HG03521 (cell line): Measurements from ENCODE around the gene KCNIP2.
"Not testable (repeated sequence)": the region's sequence is repeated elsewhere in the genome, so short reads cannot be mapped to it uniquely, and the experiment has no call there.

ENCODE experiments used
- ATAC-seq: cut with Tn5 transposase; IDR thresholded peaks from one replicate; pipeline ENCODE4 v1.9.1; 2021; ENCODE audit warnings: mild to moderate bottlenecking, moderate library complexity; ENCODE audit not compliant: unreplicated experiment

The KCNIP2 gene

DNA sequence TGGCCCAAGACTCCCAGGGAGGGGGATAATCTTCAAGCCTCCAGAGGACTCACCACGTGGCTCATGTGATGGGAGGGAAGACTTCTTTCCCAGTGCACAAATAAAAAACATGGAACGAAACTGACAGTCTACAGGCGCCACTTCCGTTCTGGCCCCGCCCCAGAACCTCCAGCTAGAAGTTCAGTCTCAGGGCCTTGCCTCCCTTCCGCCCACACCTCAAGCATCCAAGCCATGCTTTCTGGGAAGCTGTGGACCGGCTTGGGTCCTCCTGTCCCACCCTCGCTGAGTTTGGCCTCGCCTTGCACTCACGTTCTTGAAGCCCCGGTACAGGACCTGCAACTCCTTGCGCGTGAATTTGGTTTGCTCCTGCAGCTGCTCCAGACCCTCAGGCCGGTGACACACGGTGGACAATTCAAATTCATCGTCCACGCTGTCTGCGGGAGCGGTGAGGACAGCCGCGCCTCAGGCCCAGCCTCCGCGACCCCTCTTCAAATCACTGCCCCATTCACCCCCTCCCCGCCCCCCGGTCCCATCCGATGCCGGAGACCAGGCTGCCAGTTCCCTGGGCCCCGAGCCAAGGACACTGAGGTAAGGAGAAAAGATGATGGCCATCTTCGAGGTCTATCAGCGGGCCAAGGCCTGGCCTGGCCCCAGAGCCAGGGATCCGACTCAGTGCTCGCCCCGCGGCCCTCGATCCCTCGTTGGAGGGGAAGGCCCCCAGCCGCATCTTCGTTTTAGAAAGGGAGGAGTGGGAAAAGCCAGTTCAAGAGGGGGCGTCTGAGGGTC lies 14.6 kb downstream of the KCNIP2 start:
- no peak for ATAC-seq

DNA sequence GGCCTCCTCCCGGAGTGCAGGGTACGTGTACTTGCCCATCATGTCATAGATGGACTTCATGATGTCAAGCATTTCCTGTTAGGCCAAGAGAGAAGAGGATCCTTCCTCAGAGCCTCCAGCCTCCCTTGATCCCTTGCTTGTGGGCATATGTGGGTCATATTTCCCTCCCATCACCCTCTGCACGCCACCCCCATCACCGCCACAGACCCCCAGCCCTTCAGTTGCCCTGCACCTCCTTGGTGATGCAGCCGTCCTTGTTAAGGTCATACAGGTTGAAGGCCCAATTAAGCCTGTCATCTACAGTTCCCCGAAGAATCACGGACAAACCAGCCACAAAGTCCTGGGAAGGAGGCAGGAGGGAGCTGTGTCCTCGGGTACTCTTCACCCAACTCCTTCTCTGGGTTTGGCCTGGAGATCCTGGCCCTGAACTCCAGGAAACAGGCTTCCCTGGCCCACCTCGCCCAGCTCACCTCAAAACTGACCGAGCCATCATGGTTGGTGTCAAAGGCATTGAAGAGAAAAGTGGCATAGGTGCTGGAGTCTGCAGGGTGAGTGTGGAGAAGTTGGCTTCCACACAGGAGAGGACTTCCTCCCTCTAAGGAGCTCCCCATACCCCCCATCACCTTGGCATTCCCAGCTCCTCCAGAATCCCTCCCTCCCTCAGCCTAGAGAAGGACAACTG lies 15.5 kb downstream of the KCNIP2 start:
- ATAC-seq: no peak

DNA sequence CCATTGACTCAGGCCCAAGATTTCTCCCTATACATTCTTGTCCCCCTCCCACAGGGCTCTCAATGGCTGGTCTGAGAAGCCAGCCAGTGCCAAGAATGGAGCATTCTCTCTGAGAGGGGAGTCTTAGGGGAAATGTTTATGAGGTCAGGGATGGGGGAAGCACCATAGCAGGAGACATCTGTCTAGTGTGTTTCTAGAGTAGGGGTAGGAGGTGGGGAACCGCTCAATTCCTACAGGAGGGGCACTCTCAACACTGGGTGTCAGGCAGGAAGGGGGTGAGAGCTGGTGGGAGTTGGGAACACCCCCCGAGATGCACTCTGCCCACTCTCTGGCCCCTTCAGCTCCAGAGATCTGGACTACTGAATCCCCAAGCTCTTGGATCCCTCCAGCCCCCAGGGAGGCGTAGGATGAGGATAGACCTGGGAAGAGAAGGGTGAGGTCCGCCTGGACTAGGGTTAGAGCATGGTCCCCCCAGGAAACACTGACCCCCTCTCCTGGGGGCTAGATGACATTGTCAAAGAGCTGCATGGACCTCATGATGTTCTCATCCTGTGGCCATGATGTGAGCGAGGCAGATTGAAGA lies 16.7 kb downstream of the KCNIP2 start:
- ATAC-seq: no peak

DNA sequence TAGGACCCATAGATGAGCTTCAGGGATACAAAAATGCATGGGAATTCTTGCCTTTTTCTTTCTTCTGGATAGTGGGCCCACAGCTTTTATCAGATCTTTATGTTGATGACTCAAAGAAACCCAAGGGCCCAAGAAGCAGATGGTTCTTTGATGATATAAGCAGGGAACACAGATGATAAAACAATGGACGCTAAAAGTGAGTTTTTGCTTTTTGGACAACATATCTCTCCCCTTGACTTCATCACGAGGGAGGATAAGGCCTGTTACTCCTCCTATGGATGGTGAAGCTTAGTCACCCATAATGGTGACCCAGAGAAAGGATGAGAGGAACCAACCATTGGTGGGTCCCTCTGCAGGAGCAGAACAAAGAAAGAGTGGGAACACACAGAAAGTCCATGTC lies 18.9 kb downstream of the KCNIP2 start:
- no peak for ATAC-seq

DNA sequence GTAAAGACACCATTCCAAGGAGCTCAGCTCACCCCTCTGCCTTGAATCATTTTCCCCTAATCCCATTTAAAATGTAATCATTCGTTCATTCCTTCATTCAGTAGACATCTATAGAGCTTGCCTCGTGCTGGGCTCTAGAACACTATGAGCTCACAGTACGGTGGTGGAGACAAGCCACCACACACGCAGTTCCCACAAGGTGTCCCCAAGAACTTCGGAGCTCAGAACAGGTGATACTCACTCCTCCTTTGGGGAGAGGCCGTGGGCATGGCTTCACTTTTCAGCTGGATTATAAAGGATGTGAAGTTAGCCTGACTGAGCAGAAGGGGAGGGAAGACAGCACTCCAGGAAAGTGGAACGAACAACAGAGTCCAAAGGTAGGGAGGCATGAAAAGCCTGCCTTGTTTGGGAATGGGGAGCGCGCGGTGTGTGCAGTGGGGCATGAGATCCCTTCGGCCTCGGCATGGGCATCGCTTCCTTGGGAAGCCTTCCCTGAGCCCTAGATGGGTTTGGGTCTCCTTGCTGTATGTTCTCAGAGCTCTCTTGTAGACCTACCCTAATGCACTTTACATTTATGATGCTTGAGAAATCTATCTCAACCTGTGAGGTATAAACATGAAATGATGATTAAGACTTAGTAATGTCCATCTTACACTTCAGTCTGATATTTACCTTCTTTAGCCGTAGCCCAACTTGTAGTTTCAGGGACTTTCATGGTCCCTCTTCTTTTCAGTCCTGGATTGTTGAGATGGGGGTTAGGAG lies 24.5 kb downstream of the KCNIP2 start:
- peak; percentile 3 for ATAC-seq

DNA sequence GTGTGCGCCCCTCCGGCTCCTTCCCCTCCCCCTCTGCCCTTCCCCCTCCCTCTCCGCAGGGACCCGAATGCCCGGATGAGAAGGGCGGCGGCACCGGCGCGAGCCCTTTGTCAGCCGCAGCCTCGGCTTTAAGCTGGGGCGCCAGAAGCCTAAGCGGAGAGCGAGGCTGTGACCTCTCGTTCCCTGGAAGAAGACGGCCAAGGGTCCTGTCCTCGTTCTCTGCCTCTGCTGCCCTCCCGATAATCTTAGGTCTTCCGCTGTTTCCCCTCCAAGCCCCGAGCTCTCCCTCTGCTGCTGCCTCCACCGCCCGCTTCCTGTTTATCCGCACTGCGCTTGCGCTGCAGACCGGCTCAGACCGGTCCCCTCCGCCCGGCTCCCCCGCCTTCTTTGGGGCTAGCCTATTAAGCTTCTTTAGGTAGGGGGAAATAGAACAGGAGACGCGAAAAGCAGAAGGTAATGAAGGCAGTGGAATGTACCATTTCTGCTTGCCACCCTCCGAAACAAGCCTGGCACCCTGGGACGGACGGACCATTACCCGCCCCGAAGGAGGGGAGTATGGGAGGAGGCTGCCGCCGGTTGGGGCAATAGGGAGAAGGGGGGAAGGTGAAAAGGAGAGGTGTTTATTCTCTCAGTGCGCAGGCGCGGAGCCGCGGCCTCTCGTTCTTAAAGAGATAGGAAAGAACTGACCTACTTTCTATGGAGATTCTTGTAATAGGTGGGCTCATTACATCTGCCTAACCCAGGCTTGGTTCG lies 25.3 kb downstream of the KCNIP2 start, which contains the start of gene OGA:
TSS of gene OGA (minus strand) at position 326 of the 753 bp plus-strand sequence. CDS start 422 bp downstream, outside the sequence.
- ATAC-seq: peak; percentile 90

DNA sequence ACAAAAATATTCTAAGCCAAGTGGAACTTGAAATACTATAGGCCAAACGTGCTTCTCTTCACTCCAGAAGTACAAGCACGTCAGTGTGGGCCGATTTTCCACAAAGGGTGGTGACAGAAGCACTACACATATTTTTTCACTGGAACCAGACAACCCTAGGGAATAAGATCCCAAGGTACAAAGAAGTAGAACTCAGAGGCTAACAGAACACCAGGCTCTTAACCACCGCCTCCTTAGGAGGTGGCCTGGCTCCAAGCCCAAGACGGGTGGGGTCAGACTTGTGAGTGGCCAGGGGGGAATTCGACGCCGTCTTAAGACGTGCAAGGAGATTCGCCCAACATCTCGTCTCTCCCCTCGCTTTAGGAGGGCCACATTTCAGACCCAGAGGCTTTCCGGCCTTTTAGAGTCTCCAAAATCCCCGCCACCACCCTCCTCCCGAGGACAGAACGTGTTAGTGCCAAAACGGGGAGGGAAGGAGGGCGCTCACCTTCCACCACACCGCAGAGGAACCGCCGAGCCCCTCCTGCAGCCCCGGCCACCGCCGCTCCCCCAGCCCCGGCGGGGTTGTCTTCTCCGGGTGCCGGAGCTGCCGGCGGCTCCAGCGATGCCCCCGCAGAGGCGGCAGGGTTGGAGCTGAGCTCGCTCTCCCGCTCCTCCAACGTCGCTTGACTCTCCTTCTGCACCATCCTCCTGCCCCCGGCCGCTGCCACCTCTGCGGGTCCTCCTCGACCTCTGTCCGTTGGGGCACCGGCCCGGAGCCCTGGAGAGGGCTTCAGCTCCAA lies 26.1 kb downstream of the KCNIP2 start:
- ATAC-seq: no peak

DNA sequence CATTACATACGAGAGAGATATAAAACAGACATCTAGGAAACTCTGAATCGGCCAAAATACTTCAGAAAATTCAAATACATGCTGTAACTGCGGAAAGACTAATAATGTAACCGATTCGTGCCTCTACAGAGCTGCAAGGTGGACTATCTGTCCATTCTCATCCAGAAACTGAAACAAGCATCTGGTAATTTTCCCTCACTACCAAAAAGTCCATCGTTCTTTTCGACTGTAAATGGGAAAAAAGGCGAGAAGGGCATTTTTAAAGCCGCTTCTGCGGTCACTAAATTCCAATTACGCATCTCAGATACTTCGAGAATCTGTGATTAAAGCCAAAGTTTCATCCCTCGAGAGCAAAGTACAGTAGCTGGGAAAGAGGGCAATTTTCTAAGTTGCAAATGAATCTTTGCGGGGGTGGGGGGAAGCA lies 26.7 kb downstream of the KCNIP2 start:
- ATAC-seq: no peak

DNA sequence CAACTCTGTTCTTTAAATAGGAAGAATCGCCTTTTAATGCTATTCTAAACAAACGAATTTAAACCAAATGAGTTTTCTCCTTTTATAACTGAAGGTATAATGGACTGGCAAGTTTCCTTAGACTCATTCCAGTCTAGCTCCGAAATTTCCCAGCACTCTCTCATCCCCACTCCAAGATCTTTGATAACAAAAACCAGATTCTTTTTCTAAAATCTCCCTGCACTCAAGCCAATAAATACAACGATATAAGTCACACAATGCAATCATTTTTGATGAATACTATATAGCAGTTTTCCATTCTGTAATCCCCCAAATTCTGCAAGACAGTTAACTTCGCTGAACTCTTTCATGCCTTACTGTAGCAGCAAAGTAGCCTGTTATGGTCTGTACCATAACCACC lies 27.2 kb downstream of the KCNIP2 start:
- no peak for ATAC-seq

DNA sequence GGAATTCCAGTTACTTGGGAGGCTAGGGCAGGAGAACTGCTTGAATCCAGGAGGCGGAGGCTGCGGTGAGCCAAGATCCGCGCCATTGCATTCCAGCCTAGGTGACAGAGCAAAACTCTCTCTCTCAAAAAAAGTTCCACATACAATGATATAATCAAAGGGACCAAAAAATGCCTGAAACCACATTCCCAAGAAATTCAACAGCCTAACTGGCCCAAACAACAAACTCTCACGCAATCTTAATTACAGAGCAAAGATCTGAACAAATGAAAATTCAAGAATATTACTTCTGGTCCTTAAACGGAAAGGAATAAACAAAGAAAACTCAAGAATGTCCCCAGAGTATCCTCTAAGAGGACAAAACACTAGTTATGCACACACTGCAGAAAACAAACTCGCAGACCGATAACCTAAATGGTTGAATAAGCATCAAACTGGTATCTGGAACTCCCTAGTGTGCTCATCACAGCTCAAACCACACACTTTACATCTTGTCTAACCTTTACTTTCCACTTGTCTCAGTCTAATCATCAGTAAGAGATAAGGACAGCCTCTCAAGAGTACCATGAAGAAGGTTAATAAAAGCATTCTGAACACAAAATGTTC lies 29.0 kb downstream of the KCNIP2 start:
- ATAC-seq: no peak

DNA sequence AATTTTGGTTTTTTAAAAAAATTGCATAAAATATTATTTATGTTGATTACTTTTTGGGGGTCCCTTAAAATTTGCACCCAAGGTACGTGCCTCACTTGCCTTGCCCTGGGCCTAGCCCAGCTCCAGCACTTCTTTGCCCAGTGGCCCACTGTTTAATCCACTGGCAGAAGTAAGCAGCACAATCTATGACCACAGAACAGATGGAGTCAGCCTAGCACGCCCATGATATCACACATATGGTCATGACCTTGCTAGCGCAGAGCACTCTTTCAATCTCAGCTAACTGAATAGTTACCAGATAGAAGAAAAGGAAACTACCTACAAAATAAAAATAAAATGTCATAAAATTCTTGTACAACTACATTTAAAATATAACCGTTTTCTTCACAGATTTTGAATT lies 31.0 kb downstream of the KCNIP2 start:
- ATAC-seq: no peak

DNA sequence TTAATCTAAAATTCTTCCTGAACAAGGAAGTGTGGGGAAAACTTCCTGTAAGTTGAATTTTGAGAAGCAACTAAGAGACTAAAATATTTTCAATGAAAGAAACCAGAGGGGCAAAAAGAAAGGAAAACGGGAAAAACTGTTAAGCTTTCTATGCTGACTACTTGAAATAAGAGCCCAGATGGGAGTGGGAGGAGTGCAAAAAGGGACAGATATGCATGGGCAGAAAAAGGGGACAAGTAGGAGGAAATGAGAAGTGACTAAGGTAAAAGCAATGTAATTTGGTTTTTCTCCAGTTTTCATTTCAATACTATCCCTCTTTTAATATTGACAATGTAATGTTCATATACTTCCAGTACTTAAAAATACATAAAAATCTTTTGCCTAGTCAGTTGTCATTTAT lies 36.4 kb downstream of the KCNIP2 start:
- no peak for ATAC-seq

DNA sequence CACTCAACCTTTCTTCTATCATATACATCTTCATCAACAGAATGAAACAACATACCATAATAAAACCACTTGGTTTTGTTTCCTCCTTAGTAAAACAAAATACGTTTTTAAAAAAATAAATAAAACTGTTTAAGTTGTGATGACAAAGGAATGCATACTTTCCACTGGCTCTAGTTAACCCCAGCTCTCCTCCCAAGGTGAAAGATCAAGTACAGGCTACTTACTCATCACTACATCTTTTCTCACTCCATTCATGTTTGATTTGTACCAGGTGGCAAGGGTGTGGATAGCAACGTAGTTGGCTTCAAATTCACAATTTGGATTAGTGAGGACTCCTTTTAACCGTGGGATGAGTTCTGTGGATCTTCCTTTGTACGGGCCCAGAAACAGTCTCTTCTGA lies 40.1 kb downstream of the KCNIP2 start:
- ATAC-seq: no peak

DNA sequence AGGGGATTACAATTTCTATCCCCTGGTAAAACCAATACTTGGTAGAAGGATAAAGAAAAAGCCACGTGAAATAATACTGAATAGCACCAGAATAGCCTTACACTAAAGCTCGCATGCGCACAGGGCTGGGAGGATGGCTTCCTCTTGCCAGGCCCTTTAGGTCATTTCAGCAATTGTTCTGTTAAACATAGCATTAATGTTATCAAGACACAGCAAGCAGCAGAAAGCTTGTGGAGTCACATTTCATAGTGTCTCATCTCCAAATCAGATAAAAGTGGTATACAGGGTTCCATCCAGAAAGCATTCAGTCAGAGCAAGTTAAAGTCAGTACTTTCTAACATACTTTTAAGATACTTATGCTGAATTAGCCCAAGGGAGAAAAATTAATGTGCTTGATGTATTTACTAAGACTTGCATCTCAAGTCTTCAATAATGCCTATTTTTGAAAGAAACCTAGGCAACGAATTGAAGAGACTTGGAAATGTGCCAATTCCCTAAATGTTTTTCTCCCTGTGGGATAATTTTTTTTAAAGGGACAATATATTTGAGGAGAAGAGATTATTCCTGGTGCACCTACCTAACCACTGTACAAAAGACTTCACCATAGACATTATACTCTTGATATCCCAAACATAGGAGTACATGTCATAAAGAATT lies 46.1 kb downstream of the KCNIP2 start:
- no peak for ATAC-seq

DNA sequence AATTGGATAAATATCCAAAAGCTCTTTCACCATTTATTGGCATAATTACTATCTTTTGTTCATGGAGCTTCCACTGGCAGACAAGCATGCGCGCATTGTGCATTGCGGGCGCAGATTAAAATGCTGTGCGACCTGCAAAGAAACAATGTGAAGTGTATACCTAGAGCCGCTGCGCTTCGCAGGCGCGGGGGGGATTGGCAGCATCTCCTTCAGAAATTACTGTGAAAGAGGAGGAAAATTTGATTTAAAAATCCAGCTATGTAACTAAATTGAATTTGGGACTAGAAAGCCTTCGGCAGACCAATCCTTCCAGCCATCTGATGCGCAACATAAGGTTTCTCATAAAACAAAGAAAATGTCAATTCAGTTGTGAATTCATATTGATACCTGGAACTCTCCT lies 50.1 kb downstream of the KCNIP2 start:
- no peak for ATAC-seq

DNA sequence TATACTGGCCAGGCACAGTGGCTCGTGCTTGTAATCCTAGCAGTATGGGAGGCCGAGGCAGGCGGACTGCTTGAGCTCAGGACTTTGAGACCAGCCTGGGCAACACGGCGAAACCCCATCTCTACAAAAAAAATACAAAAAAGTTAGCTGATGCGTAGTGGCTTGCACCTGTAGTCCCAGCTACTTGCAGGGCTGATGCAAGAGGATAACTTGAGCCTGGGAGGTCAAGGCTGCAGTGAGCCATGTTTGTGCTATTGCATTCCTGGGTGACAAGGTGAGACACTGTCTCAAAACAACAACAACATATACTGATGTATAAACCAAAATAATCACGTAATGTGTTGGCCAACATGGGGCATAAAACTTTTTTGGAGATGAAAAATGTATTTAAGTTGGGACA lies 53.9 kb downstream of the KCNIP2 start:
- no peak for ATAC-seq

DNA sequence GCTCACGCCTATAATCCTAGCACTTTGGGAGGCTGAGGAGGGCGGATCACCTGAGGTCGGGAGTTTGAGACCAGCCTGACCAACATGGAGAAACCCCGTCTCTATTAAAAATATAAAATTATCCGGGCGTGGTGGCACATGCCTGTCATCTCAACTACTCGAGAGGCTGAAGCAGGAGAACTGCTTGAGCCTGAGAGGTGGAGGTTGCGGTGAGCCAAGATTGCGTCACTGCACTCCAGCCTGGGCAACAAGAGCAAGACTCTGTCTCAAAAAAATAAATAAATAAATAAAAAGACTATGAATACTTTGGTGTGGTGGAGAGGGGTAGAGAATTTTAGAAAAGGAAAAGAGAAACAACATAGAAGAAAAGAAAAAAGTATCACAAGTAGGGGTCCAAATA lies 54.4 kb downstream of the KCNIP2 start:
- ATAC-seq: not testable (repeated sequence)

DNA sequence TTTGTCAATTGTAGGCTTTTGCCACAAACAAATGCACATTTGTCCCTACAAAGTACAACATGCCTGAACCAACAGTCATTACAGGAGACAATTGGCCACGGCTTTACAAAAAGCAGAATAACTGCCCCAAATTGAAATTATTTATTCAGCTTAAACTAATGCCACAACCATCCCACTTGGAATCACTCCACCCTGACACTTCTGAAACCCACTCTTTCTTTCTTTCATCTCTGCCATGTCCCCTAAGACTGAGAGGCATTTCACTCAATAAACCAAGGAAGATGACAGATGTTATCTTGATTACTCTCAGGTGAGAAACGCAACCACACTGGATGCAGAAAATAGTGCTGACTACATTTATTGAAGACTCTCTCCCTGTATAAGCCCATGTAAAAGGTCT lies 57.8 kb downstream of the KCNIP2 start:
- ATAC-seq: no peak

DNA sequence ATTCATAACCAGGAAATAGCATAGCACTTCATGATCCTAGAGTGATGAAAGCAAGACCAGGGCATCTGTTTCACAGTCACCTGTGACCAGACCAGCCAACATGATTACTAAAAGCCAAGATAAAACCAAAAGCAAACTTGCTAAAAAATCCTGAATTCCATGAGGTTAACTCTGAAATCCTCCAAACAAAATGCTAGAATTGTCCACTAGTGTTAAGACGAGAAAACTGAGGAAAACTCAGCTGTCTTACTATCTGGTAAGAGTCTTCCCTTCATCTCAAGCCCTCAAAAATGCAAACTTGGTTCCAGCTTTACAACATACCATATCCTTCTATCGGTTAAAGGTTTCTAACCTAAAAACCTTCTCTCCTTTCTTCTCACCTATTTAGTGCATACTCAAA lies 59.0 kb downstream of the KCNIP2 start:
- ATAC-seq: no peak
